Left ventricle myocardium inferior (tissue), 1 donor: ENCODE data around the gene TEX51. TPM values are rescaled to one million over a fixed set of nuclear protein-coding genes. Genes with fewer than 3 reads are reported as not detected.

Source experiments
- DNase-seq: peaks from one replicate; pipeline ENCODE4 v3.0.0-alpha.2; 2020
- H3K27ac ChIP-seq: fragments of 200-600 bp; replicated peaks from 2 replicates; pipeline ENCODE4 v1.8.0; 2021
- H3K27me3 ChIP-seq: fragments of 200-600 bp; 2 replicates; pipeline ENCODE4 v1.8.0; 2021; ENCODE audit warnings: low read depth
- H3K36me3 ChIP-seq: fragments of 200-600 bp; 2 replicates; pipeline ENCODE4 v1.8.0; 2021
- H3K4me1 ChIP-seq: fragments of 200-600 bp; 2 replicates; pipeline ENCODE4 v1.8.0; 2021
- H3K4me3 ChIP-seq: fragments of 200-600 bp; 2 replicates; pipeline ENCODE4 v1.8.0; 2021; ENCODE audit warnings: mild to moderate bottlenecking, moderate library complexity
- H3K9me3 ChIP-seq: fragments of 200-600 bp; replicated peaks from 2 replicates; pipeline ENCODE4 v1.8.0; 2021
- CTCF ChIP-seq: fragments of 200-600 bp; IDR thresholded peaks from 2 replicates; pipeline ENCODE4 v1.8.0; 2021; ENCODE audit warnings: antibody characterized with exemption, mild to moderate bottlenecking, borderline replicate concordance
- intact Hi-C: fragments of 100-400 bp; cut with micrococcal nuclease; formaldehyde crosslinking; loops from one replicate; pipeline ENCODE4 v1.11.0; 2022
- total RNA-seq: library from RNA; stranded (reverse); fragmentation: NEBNext Ultra II Directional; extraction: Animal tissue kit (Norgen Biotek cat#: 25700); gene quantifications from one replicate; pipeline ENCODE4 v1.2.1, GENCODE V29; 2021
- donor health status: DM: no; HTN: yes; CAD: no; lungs with severe emphysema.

Gene TEX51
- total RNA-seq, 1 donor from 2014 or later = not detected

DNA sequence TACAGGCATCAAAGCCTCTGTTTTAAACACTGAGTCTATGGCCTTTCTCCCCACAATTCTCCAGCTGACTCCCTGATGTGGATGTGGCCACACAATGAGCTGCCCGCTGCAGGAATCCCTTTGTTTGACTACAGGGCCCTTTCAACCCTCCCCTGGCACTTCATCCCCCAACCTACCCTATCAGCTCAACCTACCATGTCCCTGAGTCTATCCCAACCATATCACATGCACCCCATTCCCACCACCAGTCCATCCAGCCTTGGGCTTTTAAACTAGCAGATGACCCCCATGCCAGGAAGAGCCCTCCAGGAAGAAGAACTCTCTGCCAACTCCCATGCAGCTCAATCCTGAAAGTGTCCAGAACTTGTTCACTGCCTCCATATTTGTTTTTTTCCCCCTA, 46.9 kb upstream of the TEX51 start:
- peaks cover 30% of the 10 kb centered on the region for H3K27me3 ChIP-seq
- no peak overlapping the region for H3K4me3 ChIP-seq
- H3K27ac ChIP-seq = no peak overlapping the region
- DNase-seq = no peak
- H3K4me1 ChIP-seq = peaks cover 4% of the 10 kb centered on the region
- no peaks in the 10 kb centered on the region for H3K36me3 ChIP-seq
- no peak for TF ChIP-seq CTCF
- intact Hi-C loops = no loop called here
- no peaks in the 10 kb centered on the region for H3K9me3 ChIP-seq

DNA sequence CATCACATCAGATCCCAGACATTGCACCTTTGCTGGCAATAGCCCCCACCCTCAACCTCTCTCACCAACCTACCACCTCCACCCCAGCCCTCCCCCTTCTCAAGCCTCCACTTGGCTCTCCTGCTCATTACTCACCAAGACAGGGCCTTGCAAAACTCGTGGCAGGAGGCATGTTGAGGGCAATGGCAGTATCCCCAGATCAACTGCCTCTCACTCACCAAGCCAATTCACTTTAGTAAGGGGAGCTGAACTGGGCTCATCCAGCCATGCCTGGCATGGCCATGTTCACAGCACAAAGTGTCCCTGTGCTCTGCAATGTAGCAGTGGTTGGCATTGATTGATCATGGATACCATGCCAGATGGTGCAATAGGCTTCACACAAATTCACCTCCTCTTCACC, 46.3 kb upstream of the TEX51 start:
- no peak overlapping the region for H3K4me3 ChIP-seq
- H3K36me3 ChIP-seq = no peaks in the 10 kb centered on the region
- H3K9me3 ChIP-seq = no peaks in the 10 kb centered on the region
- TF ChIP-seq CTCF = no peak
- H3K4me1 ChIP-seq = peaks cover 4% of the 10 kb centered on the region
- H3K27me3 ChIP-seq = peaks cover 30% of the 10 kb centered on the region
- DNase-seq = no peak
- intact Hi-C loops = no loop called here
- H3K27ac ChIP-seq = no peak overlapping the region

GRCh38 chr2:126855606-126856005, 43.1 kb upstream of the TEX51 start:
- no peak for DNase-seq
- Histone ChIP-seq H3K4me3 (no peak overlapping the region), H3K9me3 (no peaks in the 10 kb centered on the region), H3K27ac (no peak overlapping the region), H3K4me1 (peaks cover 4% of the 10 kb centered on the region), H3K27me3 (peaks cover 14% of the 10 kb centered on the region), H3K36me3 (no peaks in the 10 kb centered on the region)
- intact Hi-C loops = no loop called here
- no peak for TF ChIP-seq CTCF

GRCh38 chr2:126856403-126856802, 42.3 kb upstream of the TEX51 start:
- intact Hi-C loops = no loop called here
- H3K4me1 ChIP-seq = peaks cover 4% of the 10 kb centered on the region

GRCh38 chr2:126857502-126857901, 41.2 kb upstream of the TEX51 start:
- Histone ChIP-seq H3K36me3 (no peaks in the 10 kb centered on the region), H3K9me3 (no peaks in the 10 kb centered on the region), H3K4me3 (no peak overlapping the region), H3K4me1 (peaks cover 4% of the 10 kb centered on the region), H3K27ac (no peak overlapping the region), H3K27me3 (no peaks in the 10 kb centered on the region)
- TF ChIP-seq CTCF = no peak
- intact Hi-C loops = no loop called here
- no peak for DNase-seq

More at GRCh38 chr2:126856403-126856802, 42.3 kb upstream of the TEX51 start:
- DNase-seq = no peak
- H3K36me3 ChIP-seq = no peaks in the 10 kb centered on the region
- H3K27me3 ChIP-seq = peaks cover 6% of the 10 kb centered on the region
- no peak for TF ChIP-seq CTCF
- no peak overlapping the region for H3K27ac ChIP-seq
- no peaks in the 10 kb centered on the region for H3K9me3 ChIP-seq
- no peak overlapping the region for H3K4me3 ChIP-seq

DNA sequence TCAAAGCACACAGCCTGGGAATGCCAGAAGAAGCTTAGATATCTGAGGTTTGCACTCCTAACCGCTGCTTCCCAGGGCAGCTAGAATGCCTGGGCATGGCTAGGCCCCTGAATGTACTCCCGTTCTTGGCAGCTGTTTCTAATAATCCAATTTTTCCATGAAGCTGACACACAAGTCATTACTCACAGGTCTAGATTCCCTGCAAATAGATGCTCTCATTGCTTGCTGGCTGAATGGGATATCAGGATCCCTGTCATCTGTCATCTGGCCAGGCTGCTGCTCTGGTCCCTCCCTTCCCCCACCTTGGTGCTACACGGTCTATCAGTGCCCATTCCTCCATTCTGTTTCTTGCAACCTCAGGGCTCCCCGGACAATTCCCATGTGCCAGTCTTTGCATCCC, 40.7 kb upstream of the TEX51 start:
- no peak for TF ChIP-seq CTCF
- Histone ChIP-seq H3K9me3 (no peaks in the 10 kb centered on the region), H3K27ac (no peak overlapping the region), H3K4me1 (peaks cover 4% of the 10 kb centered on the region), H3K27me3 (no peaks in the 10 kb centered on the region), H3K4me3 (no peak overlapping the region), H3K36me3 (no peaks in the 10 kb centered on the region)
- DNase-seq = no peak
- intact Hi-C loops = no loop called here
